DMS 273 treated with DMSO at 0.1 percent for 48 hours (cell line): Measurements from ENCODE around the gene SLC2A1.
A peak's percentile ranks its signal among the peaks of the same experiment; 100 is the strongest.
"Not testable (repeated sequence)": the region's sequence is repeated elsewhere in the genome, so short reads cannot be mapped to it uniquely, and the experiment has no call there.

Source experiments
- DNase-seq: peaks from one replicate; lab custom pipeline; 2025; lab: John Stamatoyannopoulos, UW

Gene SLC2A1

DNA sequence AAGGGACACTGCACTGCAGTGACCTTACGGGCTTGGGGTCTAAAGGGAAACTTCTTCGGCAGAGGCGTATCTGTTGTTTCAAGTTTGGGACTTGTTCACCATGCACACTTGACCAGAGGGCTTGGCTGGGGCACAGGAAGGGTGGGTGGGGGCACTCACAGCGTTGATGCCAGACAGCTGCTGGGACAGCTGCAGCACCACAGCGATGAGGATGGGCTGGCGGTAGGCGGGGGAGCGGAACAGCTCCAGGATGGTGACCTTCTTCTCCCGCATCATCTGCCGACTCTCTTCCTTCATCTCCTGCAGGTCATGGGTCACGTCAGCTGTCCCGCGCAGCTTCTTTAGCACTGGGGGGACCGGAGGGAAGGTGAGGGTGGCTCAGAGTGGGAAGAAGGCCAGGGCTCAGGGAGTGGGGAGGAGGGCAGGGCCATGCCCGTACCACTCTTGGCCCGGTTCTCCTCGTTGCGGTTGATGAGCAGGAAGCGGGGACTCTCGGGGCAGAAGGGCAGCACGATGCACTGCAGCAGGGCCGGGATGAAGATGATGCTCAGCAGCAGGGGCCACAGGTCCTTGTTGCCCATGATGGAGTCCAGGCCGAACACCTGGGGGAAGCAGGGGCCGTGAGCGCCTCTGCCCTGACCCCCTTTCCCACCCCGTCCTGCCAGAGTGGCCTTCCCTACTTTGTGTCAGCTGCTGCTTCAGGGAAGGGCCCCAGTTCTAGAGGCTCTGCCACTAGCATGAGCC is 29.1 kb downstream of the SLC2A1 start:
- no peak for DNase-seq

DNA sequence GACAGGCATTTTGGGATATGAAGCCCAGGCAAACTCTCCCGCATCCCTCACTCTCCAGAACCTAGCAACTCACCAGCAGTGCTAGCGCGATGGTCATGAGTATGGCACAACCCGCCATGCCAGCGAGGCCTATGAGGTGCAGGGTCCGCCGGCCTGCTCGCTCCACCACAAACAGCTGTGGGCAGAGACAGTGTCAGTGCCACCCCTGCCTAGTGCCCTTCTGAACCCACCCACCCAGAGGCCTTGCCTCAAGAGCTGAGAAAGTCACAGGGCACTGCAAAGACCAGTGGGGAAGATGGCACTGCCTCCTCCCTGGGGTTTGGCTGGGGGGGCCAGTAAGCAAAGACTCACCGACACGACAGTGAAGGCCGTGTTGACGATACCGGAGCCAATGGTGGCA is 29.8 kb downstream of the SLC2A1 start:
- DNase-seq = no peak

- DNase-seq = no peak
These were observed 30.7 kb downstream of the SLC2A1 start for GRCh38 chr1:42927920-42928505.

GRCh38 chr1:42927274-42927841 is 31.3 kb downstream of the SLC2A1 start:
- DNase-seq = no peak

GRCh38 chr1:42926879-42927242 is 31.8 kb downstream of the SLC2A1 start:
- DNase-seq = no peak

DNA sequence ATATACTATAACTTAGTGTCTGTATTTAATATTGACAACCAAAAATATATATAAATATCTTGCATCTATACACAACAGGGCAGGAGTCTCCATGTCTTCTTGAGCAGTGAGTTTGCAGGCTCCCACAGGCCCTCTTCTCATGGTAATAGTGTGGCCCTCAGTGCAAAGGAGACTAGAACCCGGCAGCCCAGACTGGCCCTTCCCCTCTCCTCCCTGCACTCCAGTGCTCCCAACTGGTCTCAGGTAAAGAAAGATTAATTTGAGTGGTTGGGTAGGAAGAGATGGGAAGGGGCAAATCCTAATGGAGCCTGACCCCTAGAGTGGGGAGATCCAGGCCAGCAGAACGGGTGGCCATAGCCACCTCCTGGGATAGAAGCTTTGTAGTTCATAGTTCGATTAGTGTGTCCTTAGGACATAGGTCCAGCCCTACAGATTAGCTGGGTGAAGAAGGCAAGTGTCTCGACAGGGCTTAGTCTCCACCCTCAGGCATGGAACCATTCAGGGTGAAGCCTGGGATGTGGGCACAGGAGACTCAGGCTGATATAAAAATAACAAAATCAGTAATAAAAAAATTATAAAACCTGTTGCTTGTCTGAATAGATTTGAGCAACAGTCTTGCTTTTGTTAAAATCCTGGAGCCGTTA is 32.3 kb downstream of the SLC2A1 start:
- DNase-seq = no peak

- DNase-seq = no peak
These were observed 33.6 kb downstream of the SLC2A1 start for GRCh38 chr1:42924851-42925760.

DNA sequence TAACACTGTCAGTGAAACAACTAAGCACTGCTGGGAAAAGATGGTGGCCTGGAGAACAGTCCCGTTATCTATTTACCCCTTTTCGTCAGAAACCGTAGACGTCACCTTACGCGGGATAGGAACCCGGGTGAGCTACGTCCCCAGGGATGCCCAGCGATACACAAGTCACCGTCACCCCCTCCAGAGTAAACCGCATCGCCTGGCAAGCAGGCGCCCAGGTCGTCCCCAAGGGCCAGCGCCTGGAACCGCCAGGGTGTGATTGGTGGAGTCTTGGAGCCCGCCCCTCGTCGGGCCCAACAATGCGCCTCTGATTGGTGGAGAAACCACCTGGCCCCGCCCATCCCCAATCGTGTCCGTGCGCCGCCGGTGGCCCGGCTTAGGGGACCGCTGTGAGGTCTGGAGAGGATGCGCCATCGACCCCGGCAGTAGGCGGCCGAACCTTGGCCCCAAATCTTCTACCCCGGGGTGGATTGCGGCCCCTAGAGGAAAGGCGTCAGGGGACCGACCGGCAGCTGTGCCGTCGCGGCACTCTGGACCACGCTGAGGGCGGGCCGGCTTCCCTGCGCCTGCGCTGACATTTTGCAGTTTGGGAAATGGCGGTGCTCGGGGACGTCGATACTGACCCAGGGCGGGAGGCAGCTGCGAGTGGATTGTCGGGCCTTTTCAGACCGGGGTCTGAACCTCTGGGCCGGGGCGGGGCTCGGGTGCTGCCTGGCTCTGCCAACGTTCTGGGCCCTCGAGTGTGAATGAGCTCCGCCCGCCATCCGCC is 34.4 kb downstream of the SLC2A1 start:
- DNase-seq = peak; percentile 79

- no peak for DNase-seq
These were observed 35.1 kb downstream of the SLC2A1 start for GRCh38 chr1:42923367-42924081.

- DNase-seq = peak; percentile 73
These were observed 35.8 kb downstream of the SLC2A1 start for GRCh38 chr1:42922687-42923366.

DNA sequence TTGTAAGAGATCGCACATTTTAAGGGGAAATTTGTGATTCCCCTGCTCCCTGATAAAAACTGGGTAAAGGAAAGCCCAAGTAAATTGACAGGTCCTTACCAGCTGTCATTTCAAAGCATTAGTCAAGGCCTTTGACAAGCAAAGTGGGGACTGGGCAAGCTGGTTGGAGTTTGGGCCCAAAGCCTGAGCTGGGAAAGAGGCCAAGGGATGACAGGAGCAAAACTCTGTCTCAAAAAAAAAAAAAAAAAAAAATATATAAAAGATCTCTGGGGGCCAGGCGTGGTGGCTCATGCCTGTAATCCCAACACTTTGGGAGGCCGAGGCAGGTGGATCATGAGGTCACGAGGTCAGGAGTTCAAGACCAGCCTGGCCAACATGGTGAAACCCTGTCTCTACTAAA is 36.9 kb downstream of the SLC2A1 start:
- no peak for DNase-seq

GRCh38 chr1:42919651-42920050 is 39.0 kb downstream of the SLC2A1 start:
- not testable (repeated sequence) for DNase-seq

- no peak for DNase-seq
These were observed 41.5 kb downstream of the SLC2A1 start for GRCh38 chr1:42917241-42917495.

GRCh38 chr1:42915456-42915855 is 43.2 kb downstream of the SLC2A1 start:
- DNase-seq = no peak

DNA sequence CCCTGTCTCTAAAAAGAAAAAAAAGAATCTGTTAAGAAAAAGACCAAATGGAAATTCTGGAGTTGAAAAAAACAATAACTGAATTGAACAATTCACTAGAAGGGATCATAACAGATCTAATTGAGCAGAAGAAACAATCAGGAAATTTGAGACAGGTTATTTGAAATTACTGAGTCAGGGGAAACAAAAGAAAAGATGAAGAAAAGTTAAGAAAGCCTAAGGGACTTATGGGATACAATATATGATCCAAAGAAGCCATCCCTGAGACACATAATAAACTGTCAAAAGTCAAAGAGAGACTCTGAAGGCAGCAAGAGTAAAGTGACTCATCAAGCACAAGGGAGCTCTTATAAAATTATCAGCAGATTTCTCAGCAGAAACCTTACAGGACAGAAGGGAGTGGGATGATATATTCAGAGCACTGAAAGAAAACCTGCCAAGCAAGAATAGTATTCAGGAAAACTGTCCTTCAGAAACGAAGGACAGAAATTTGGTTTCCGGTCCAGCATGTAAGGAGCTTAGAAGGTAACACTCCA is 44.5 kb downstream of the SLC2A1 start:
- DNase-seq = no peak

- DNase-seq = peak; percentile 47
These were observed 45.1 kb downstream of the SLC2A1 start for GRCh38 chr1:42913426-42914091.

DNA sequence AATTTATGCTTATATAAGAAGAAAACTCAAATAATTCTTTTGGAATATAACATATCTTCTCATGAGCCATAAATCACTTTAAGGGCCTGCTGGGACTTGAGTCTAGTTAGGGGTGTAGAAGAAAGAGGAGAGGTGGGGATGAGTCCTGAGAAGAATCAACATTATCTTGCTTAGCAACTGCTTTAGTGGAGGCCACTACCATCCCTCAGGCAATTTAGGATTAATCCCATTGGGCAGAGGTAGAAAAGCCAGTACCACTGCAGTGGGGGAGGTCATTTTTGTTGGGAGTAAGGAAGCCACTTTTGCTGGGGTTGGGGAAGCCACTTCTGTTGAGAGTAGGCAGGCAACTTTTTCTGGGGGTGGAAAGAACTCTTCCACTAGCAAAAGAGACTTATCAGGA is 47.7 kb downstream of the SLC2A1 start:
- no peak for DNase-seq

DNA sequence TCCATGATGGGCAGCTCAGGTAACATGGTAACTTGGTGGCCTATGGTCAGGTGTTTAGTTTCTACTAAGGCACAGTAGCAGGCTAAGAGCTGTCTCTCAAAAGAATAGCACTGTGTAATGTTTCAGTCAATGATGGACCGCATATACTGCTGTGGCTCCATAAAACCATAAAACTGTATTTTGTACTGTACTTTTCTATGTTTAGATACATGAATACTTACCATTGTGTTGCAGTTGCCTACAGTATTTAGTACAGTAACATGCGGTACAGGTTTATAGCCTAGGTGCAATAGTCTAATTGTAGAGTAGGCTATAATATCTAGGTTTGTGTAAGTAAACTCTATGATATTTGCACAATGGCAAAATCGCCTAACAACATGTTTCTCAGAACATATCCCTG is 50.6 kb downstream of the SLC2A1 start:
- no peak for DNase-seq

- DNase-seq = no peak
These were observed 54.2 kb downstream of the SLC2A1 start for GRCh38 chr1:42904434-42904833.
